NCI-H2081 treated with DMSO at 0.1 percent for 48 hours (cell line): ENCODE measurements around the gene TEKT3.

Source experiments
- DNase-seq: peaks from one replicate; lab custom pipeline; 2025; lab: John Stamatoyannopoulos, UW

Gene TEKT3

GRCh38 chr17:15293558-15293957 lies 47.8 kb downstream of the TEKT3 start:
- no peak for DNase-seq

- no peak for DNase-seq
Observed at GRCh38 chr17:15291674-15292361, 49.6 kb downstream of the TEKT3 start.

GRCh38 chr17:15290605-15291004 lies 50.8 kb downstream of the TEKT3 start:
- no peak for DNase-seq

- no peak for DNase-seq
Observed at GRCh38 chr17:15289285-15290183, 51.9 kb downstream of the TEKT3 start.

GRCh38 chr17:15288859-15289258 lies 52.5 kb downstream of the TEKT3 start:
- no peak for DNase-seq

- no peak for DNase-seq
Observed at GRCh38 chr17:15287538-15288267, 53.7 kb downstream of the TEKT3 start.

- DNase-seq = no peak
Observed at GRCh38 chr17:15285466-15285865, 55.9 kb downstream of the TEKT3 start.

GRCh38 chr17:15284537-15284936 lies 56.9 kb downstream of the TEKT3 start:
- DNase-seq = no peak

- DNase-seq = no peak
Observed at GRCh38 chr17:15284107-15284506, 57.3 kb downstream of the TEKT3 start.

- DNase-seq = no peak
Observed at GRCh38 chr17:15281909-15282308, 59.5 kb downstream of the TEKT3 start.

- no peak for DNase-seq
Observed at GRCh38 chr17:15278924-15279477, 62.4 kb downstream of the TEKT3 start.

GRCh38 chr17:15278380-15278779 lies 63.0 kb downstream of the TEKT3 start:
- no peak for DNase-seq

- DNase-seq = no peak
Observed at GRCh38 chr17:15274017-15274416, 67.4 kb downstream of the TEKT3 start.

GRCh38 chr17:15273141-15273793 lies 68.1 kb downstream of the TEKT3 start:
- no peak for DNase-seq

- no peak for DNase-seq
Observed at GRCh38 chr17:15271741-15272140, 69.7 kb downstream of the TEKT3 start.

- DNase-seq = no peak
Observed at GRCh38 chr17:15270628-15271381, 70.6 kb downstream of the TEKT3 start.

- DNase-seq = no peak
Observed at GRCh38 chr17:15269780-15270089, 71.7 kb downstream of the TEKT3 start.

GRCh38 chr17:15269087-15269779 lies 72.2 kb downstream of the TEKT3 start:
- DNase-seq = no peak

GRCh38 chr17:15268461-15268860 lies 72.9 kb downstream of the TEKT3 start:
- DNase-seq = no peak

GRCh38 chr17:15267996-15268395 lies 73.4 kb downstream of the TEKT3 start:
- DNase-seq = no peak
